Kidney (tissue), 14 donors: ENCODE results near the gene CTIF. TPM values are rescaled to one million over a fixed set of nuclear protein-coding genes. Genes with fewer than 3 reads are reported as not detected.

Experiments used
- DNase-seq, 5 donors: peaks; one replicate each; pipeline ENCODE4 v3.0.0-alpha.2; 2013 to 2020
- FAIRE-seq: peaks from 2 replicates; lab custom pipeline; 2012; peaks lifted over from hg19 to GRCh38; lab: Jason Lieb, UNC
- H3K27ac ChIP-seq, 2 donors: one replicate each; pipeline ENCODE4 v1.7.0; 2013; ENCODE audit warnings: low read depth in 2 of 2, low read length in 2 of 2, inconsistent platforms in 1 of 2
- H3K27me3 ChIP-seq: one replicate; pipeline ENCODE4 v1.7.1; 2013; ENCODE audit warnings: low read length, inconsistent platforms; ENCODE audit not compliant: control insufficient read depth, insufficient read depth
- H3K36me3 ChIP-seq, 3 donors: one replicate each; pipeline versions ENCODE4 v1.7.0 to v1.7.1; 2013; ENCODE audit warnings: low read length in 3 of 3, control low read depth in 1 of 3, inconsistent platforms in 1 of 3; ENCODE audit not compliant: insufficient read depth in 3 of 3, control insufficient read depth in 2 of 3
- H3K4me1 ChIP-seq, 3 donors: one replicate each; pipeline versions ENCODE4 v1.7.0 to v1.7.1; 2013; ENCODE audit warnings: low read length in 3 of 3, inconsistent platforms in 1 of 3, low read depth in 1 of 3; ENCODE audit not compliant: control insufficient read depth in 2 of 3, insufficient read depth in 2 of 3
- H3K4me3 ChIP-seq, 3 donors: one replicate each; pipeline versions ENCODE4 v1.7.0 to v1.8.1; 2013; ENCODE audit warnings: low read length in 3 of 3, control low read depth in 1 of 3, inconsistent platforms in 1 of 3
- H3K9ac ChIP-seq, 3 donors: one replicate each; pipeline versions ENCODE4 v1.7.0 to v1.7.1; 2013; ENCODE audit warnings: low read length in 3 of 3, control low read depth in 1 of 3, inconsistent platforms in 1 of 3
- H3K9me3 ChIP-seq, 3 donors: one replicate each; pipeline versions ENCODE4 v1.7.0 to v1.7.1; 2013; ENCODE audit warnings: low read length in 3 of 3, control low read depth in 1 of 3, inconsistent platforms in 1 of 3; ENCODE audit not compliant: control insufficient read depth in 2 of 3, insufficient read depth in 1 of 3
- intact Hi-C: fragments of 100-400 bp; cut with DNase I; formaldehyde crosslinking; loops from one replicate; pipeline ENCODE4 v1.11.1; 2022
- polyA plus RNA-seq: library from polyadenylated mRNA; stranded (reverse); fragments of 350-450 nt; fragmentation: Illumina TruSeq; extraction: RNeasy Lipid Tissue Mini Kit (QIAGEN cat#74804); gene quantifications from one replicate; pipeline ENCODE4 v1.2.3, GENCODE V29; 2014; ENCODE audit warnings: low read depth, low replicate concordance; ENCODE audit not compliant: insufficient read depth
- total RNA-seq: library from RNA; stranded (reverse); fragmentation: NEBNext Ultra II Directional; extraction: Animal tissue kit (Norgen Biotek cat#: 25700); gene quantifications from one replicate; pipeline ENCODE4 v1.2.1, GENCODE V29; 2021
- TF ChIP-seq, protein P1 (sequence below): IDR thresholded peaks from 3 replicates; pipeline ENCODE4 v1.5.1; 2012; ENCODE audit warnings: mild to moderate bottlenecking, moderate library complexity, borderline replicate concordance; ENCODE audit not compliant: insufficient read depth; ENCODE audit errors: extremely low read depth
- donor health status: control.
- donor health status: control.
- donor health status: control.
- donor health status: control.
- donor health status: control.
- donor health status: DM: yes; HTN: yes; CAD: no.
- donor health status: Normal renal cell carcinoma (clear cell type).

CTIF gene
- total and polyA plus RNA-seq, 2 donors from 2014 or later, result 37.3 to 41.9 TPM

DNA sequence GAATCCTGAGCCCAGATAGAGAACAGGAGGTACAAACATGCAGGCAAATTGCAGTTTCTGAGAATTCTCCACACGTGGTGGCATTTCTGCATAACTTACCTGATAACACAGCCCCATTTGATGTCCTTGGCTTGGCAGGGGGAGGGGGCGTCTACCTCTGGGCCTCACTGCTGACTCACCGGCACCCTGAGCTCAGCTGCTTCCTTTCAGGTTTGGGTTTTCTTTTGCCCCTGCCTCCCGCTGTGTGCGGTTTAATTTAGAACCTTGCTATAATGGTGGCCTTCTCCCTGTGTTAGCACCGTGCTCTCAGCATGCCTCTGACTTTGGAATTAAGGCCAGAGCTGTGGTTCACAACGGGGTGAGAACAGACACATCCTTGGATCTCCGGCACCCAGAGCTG lies 4.4 kb downstream of the CTIF start:
- Histone ChIP-seq H3K9ac (no peak overlapping the region), H3K9me3 (no peaks in the 10 kb centered on the region), H3K27ac (no peak overlapping the region), H3K4me3 (no peak overlapping the region), H3K27me3 (no peaks in the 10 kb centered on the region), H3K4me1 (peaks cover under 1 to 22% (median 21%) of the 10 kb centered on the region in 3 donors), H3K36me3 (no peaks in the 10 kb centered on the region)
- peak in 2 of 5 donors; percentile 9 to 16 for DNase-seq
- FAIRE-seq, result no peak
- intact Hi-C loops, result no loop called here
- TF ChIP-seq, protein P1, sequence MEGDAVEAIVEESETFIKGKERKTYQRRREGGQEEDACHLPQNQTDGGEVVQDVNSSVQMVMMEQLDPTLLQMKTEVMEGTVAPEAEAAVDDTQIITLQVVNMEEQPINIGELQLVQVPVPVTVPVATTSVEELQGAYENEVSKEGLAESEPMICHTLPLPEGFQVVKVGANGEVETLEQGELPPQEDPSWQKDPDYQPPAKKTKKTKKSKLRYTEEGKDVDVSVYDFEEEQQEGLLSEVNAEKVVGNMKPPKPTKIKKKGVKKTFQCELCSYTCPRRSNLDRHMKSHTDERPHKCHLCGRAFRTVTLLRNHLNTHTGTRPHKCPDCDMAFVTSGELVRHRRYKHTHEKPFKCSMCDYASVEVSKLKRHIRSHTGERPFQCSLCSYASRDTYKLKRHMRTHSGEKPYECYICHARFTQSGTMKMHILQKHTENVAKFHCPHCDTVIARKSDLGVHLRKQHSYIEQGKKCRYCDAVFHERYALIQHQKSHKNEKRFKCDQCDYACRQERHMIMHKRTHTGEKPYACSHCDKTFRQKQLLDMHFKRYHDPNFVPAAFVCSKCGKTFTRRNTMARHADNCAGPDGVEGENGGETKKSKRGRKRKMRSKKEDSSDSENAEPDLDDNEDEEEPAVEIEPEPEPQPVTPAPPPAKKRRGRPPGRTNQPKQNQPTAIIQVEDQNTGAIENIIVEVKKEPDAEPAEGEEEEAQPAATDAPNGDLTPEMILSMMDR, result no peak

DNA sequence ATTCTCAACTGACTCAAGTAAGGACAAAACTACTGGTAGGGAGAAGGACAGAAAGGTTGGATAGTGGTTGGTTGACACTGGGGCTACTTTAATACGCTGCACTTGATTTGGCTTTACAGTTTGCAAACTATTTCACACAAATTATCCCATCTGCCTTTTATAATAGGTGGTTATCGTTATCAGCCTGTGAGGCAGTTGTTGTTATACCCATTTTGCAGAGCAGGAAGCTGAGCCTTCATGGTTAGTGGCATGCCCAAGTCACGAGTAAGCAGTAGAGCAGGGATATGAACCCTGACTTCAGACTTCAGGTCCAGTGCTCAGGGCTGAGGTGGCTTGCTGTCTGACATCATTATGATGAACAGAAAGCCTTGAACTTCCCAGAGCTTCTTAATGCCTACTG lies 5.3 kb downstream of the CTIF start:
- intact Hi-C loops, result no loop called here
- TF ChIP-seq, protein P1, result no peak
- Histone ChIP-seq H3K4me1 (peaks cover 4 to 26% (median 21%) of the 10 kb centered on the region in 3 donors), H3K9ac (no peak overlapping the region), H3K36me3 (no peaks in the 10 kb centered on the region), H3K27me3 (no peaks in the 10 kb centered on the region), H3K4me3 (no peak overlapping the region), H3K9me3 (no peaks in the 10 kb centered on the region), H3K27ac (no peak overlapping the region)
- FAIRE-seq (no peak), DNase-seq (no peak)

DNA sequence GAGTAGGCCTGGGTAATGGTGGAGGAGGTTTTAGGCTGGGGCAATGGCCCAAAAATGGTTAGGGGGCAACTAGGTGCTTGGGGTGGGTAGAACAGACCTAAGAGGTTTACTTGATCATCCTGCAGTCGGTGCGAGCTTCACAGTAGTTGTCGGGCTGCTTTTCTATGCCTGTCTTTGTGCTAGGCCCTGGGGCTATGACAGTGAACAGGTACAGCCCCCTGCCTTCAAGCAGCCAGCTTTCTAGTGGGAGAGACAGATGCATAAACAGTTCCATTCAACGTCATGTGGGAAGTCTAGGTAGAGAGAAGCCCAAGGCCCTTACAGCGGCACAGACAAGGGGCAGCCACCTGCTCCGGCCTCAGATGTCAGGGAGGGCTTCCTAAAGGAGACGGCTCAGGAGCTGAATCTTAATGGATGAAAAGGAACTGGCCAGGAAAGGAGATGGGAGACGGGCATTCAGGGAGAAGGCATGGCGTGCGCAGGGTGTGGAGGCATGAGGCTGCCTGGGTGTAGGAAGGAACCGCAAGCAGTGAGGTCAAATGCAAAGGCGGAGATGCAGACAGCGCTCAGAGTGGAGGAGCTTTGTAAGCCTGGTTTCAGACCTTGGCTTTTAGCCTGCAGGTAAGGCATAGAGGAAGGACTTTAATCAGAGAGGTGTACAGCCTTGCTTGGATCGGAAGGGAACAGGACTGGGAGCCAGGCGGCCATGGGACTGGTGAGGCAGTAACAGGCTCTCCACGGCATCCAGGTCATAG lies 6.0 kb downstream of the CTIF start:
- FAIRE-seq, result no peak
- Histone ChIP-seq H3K27ac (no peak overlapping the region), H3K9ac (no peak overlapping the region), H3K36me3 (no peaks in the 10 kb centered on the region), H3K4me3 (no peak overlapping the region), H3K9me3 (no peaks in the 10 kb centered on the region), H3K27me3 (no peaks in the 10 kb centered on the region), H3K4me1 (peaks cover 4 to 26% (median 21%) of the 10 kb centered on the region in 3 donors)
- peak in 1 of 5 donors; percentile 35 for DNase-seq
- intact Hi-C loops, result no loop called here
- TF ChIP-seq, protein P1, result no peak
